Osteocyte (in vitro differentiated cells): ENCODE results near the gene TNF. TPM values are rescaled to one million over a fixed set of nuclear protein-coding genes. Genes with fewer than 3 reads are reported as not detected.

Experiments
- DNase-seq: peaks from one replicate; pipeline ENCODE4 v3.0.0; 2021; ENCODE audit warnings: mixed read lengths; ENCODE audit not compliant: unreplicated experiment; ENCODE audit errors: extremely low spot score
- H3K27ac Mint-ChIP-seq: one replicate; pipeline ENCODE4 v1.8.0; 2021; ENCODE audit warnings: mild to moderate bottlenecking, mixed read lengths; ENCODE audit not compliant: unreplicated experiment
- H3K27me3 Mint-ChIP-seq: one replicate; pipeline ENCODE4 v1.8.0; 2021; ENCODE audit warnings: mixed read lengths; ENCODE audit not compliant: unreplicated experiment
- H3K36me3 Mint-ChIP-seq: one replicate; pipeline ENCODE4 v1.8.0; 2021; ENCODE audit warnings: mixed read lengths; ENCODE audit not compliant: unreplicated experiment
- H3K4me1 Mint-ChIP-seq: one replicate; pipeline ENCODE4 v1.8.0; 2021; ENCODE audit warnings: mixed read lengths; ENCODE audit not compliant: unreplicated experiment
- H3K4me3 Mint-ChIP-seq: one replicate; pipeline ENCODE4 v1.8.0; 2021; ENCODE audit warnings: mild to moderate bottlenecking, moderate library complexity, mixed read lengths; ENCODE audit not compliant: unreplicated experiment
- H3K9me3 Mint-ChIP-seq: one replicate; pipeline ENCODE4 v1.8.0; 2021; ENCODE audit warnings: mixed read lengths; ENCODE audit not compliant: unreplicated experiment
- CTCF ChIP-seq: fragments of 200-600 bp; sonication (generic); IDR thresholded peaks from 2 replicates; pipeline ENCODE4 v1.5.0; 2021; ENCODE audit warnings: antibody characterized with exemption, mild to moderate bottlenecking, moderate library complexity
- total RNA-seq: library from RNA; stranded (reverse); gene quantifications from 2 replicates; pipeline ENCODE4 v1.2.1, GENCODE V29; 2021

TNF gene
- total RNA-seq, 1 donor from 2014 or later = not detected

- no peaks in the 10 kb centered on the region for H3K27me3 Mint-ChIP-seq
- H3K4me1 Mint-ChIP-seq = peaks cover 8% of the 10 kb centered on the region
- H3K36me3 Mint-ChIP-seq = peaks cover 36% of the 10 kb centered on the region
- no peaks in the 10 kb centered on the region for H3K9me3 Mint-ChIP-seq
- DNase-seq = no peak
- no peak for TF ChIP-seq CTCF
- peak overlapping the region; percentile 44 for H3K27ac Mint-ChIP-seq
- H3K4me3 Mint-ChIP-seq = no peak overlapping the region
Measured at GRCh38 chr6:31529329-31530150, 45.8 kb upstream of the TNF start.

DNA sequence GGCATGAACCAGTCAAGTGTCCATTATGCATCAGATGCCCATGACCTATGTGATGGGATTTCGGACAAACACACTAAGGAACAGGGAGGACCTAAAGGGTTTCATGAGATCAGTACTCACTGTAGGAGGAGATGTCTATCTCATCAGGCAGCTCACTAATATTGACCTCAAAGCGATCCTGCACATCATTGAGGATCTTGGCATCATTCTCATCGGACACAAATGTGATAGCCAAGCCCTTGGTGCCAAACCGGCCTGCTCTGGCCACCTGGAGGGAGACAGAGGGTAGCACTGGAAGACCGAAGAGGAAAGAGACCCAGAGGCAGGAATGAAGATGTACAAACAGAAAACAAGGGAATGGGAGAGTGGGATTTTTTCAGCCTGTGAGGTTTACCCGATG, 44.7 kb upstream of the TNF start:
- DNase-seq = no peak
- H3K27ac Mint-ChIP-seq = no peak overlapping the region
- peaks cover 47% of the 10 kb centered on the region for H3K36me3 Mint-ChIP-seq
- peaks cover 8% of the 10 kb centered on the region for H3K4me1 Mint-ChIP-seq
- no peak overlapping the region for H3K4me3 Mint-ChIP-seq
- TF ChIP-seq CTCF = no peak
- H3K9me3 Mint-ChIP-seq = no peaks in the 10 kb centered on the region
- H3K27me3 Mint-ChIP-seq = no peaks in the 10 kb centered on the region

DNA sequence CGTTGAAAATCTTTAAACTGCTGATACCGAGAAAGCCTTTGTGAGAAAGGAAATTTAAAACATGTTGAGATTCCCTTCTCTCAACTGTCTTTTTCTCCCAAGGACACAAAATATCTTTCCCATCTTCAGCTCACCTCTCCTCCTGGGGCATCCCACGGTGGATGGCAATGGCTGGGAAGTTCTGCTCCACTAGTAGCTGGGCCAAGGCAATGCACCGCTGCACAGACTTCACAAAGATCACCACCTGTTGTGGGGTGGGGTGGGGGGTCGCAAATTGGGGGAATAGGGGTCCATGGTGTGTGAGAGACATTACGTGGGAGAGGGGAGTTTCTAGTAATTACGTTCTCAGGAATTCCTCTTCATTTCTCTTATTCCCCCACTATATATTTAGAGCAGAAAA, 44.2 kb upstream of the TNF start:
- Mint-ChIP-seq H3K27ac (no peak overlapping the region), H3K4me1 (peaks cover 4% of the 10 kb centered on the region), H3K27me3 (no peaks in the 10 kb centered on the region), H3K36me3 (peaks cover 52% of the 10 kb centered on the region), H3K9me3 (no peaks in the 10 kb centered on the region), H3K4me3 (no peak overlapping the region)
- no peak for TF ChIP-seq CTCF
- no peak for DNase-seq

DNA sequence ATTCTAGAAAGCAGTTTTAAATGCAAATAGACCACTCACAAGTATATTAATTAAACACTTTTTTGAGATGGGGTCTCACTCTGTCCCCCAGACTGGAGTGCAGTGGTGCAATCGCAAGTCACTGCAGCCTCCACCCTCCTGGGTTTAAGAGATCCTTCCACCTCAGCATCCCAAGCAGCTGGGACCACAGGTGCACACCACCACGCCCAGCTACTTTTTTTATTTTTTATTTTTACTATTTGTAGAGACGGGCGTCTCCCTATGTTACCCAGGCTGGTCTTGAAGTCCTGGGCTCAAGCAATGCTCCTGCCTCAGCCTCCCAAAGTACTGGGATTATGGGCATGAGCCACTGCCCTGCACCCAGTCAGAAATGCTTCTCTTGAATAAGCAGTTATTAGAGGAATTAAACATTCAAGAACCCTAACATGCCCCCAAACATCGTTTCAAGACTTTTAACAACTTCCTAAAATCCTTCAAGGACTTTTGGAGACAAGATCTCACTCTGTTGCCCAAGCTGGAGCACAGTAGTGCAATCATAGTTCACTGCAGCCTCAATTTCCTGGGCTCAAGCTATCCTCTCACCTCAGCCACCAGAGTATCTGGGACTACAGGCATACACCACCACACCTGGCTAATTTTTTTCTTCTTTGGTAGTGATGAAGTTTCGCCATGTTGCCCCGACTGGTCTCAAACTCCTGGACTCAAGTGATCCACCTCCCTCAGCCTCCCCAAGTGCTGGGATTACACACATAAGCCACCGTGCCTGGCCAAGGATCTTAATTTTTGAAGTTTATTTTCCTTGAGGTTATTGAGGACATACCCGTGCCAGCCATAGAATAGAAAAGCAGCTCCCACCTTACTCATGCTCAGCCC, 43.4 kb upstream of the TNF start:
- Mint-ChIP-seq H3K27ac (no peak overlapping the region), H3K27me3 (no peaks in the 10 kb centered on the region), H3K9me3 (no peaks in the 10 kb centered on the region), H3K4me1 (no peaks in the 10 kb centered on the region), H3K4me3 (no peak overlapping the region), H3K36me3 (peaks cover 58% of the 10 kb centered on the region)
- TF ChIP-seq CTCF = no peak
- DNase-seq = no peak
